GM12878 (cell line): ENCODE measurements around the gene BMP7.

ENCODE experiments used
- ZNF207 ChIP-seq: fragments of 450-650 bp; IDR thresholded peaks from 2 replicates; pipeline ENCODE4 v1.6.1; 2014; ENCODE audit warnings: antibody characterized with exemption, mild to moderate bottlenecking, borderline replicate concordance
- TF ChIP-seq, protein P1 (sequence below), 3 experiments: IDR thresholded peaks in 2 of 3; conservative IDR thresholded peaks in 1 of 3; 2 replicates each; pipeline ENCODE4 v1.5.1; 2011; ENCODE audit warnings: low read depth in 3 of 3, low read length in 3 of 3, mild to moderate bottlenecking in 3 of 3, control low read depth in 2 of 3, moderate library complexity in 2 of 3, inconsistent platforms in 1 of 3, mixed read lengths in 1 of 3; ENCODE audit not compliant: control insufficient read depth in 2 of 3, insufficient read depth in 1 of 3; ENCODE audit errors: extremely low read depth in 1 of 3

DNA sequence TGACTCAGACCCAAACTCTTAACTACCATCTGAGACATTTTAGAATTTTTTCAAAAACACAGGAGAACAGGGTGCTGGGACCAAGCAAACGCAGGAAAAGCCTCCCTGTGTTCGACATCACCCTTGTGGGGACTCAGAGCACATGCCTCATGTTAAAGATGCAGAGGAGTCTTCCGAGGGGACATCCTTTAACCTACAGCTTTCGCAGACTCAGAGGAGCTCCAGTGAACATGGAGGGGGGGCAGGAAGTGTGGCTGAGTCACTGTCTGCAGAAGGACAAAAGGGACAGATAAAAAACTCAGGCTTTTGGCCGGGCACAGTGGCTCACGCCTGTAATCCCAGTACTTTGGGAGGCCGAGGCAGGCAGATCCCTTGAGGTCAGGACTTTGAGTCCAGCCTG is 15.1 kb downstream of the BMP7 start:
- no peak for TF ChIP-seq ZNF207
- TF ChIP-seq, protein P1, sequence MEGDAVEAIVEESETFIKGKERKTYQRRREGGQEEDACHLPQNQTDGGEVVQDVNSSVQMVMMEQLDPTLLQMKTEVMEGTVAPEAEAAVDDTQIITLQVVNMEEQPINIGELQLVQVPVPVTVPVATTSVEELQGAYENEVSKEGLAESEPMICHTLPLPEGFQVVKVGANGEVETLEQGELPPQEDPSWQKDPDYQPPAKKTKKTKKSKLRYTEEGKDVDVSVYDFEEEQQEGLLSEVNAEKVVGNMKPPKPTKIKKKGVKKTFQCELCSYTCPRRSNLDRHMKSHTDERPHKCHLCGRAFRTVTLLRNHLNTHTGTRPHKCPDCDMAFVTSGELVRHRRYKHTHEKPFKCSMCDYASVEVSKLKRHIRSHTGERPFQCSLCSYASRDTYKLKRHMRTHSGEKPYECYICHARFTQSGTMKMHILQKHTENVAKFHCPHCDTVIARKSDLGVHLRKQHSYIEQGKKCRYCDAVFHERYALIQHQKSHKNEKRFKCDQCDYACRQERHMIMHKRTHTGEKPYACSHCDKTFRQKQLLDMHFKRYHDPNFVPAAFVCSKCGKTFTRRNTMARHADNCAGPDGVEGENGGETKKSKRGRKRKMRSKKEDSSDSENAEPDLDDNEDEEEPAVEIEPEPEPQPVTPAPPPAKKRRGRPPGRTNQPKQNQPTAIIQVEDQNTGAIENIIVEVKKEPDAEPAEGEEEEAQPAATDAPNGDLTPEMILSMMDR (IDR thresholded peaks at IDR 0.05 in 2 of 3, conservative IDR thresholded peaks at IDR 0.05 in 1 of 3; ENCODE audit: control insufficient read depth in 2 of 3, extremely low read depth in 1 of 3, insufficient read depth in 1 of 3, low read depth in 3 of 3, low read length in 3 of 3): no peak
